Central memory CD8-positive, alpha-beta T cell (primary cell): ENCODE results near the gene MCM3AP.

ENCODE experiments used
- ATAC-seq: fragments of 150-1000 bp; cut with Tn5 transposase; replicated peaks from 2 replicates; pipeline ENCODE4 v1.10.0; 2022; ENCODE audit warnings: mild to moderate bottlenecking, moderate FRiP score, moderate number of reproducible peaks; ENCODE audit not compliant: poor library complexity, severe bottlenecking; ENCODE audit errors: extremely low read depth
- DNase-seq, 2 donors: peaks; one replicate each; pipeline ENCODE4 v3.0.0; 2021; ENCODE audit warnings: low spot score in 2 of 2
- H3K27ac Mint-ChIP-seq: one replicate; pipeline ENCODE4 v1.8.0; 2022; ENCODE audit warnings: low read depth, mild to moderate bottlenecking, moderate library complexity, mixed read lengths
- H3K27me3 Mint-ChIP-seq: one replicate; pipeline ENCODE4 v1.8.0; 2022; ENCODE audit warnings: mixed read lengths
- H3K36me3 Mint-ChIP-seq: one replicate; pipeline ENCODE4 v1.8.0; 2022; ENCODE audit warnings: mild to moderate bottlenecking, moderate library complexity, mixed read lengths; ENCODE audit not compliant: insufficient read depth
- H3K4me1 Mint-ChIP-seq: one replicate; pipeline ENCODE4 v1.8.0; 2022; ENCODE audit warnings: mixed read lengths
- H3K4me3 Mint-ChIP-seq: one replicate; pipeline ENCODE4 v1.8.0; 2022; ENCODE audit warnings: mild to moderate bottlenecking, moderate library complexity, mixed read lengths
- H3K9me3 Mint-ChIP-seq: one replicate; pipeline ENCODE4 v1.8.0; 2022; ENCODE audit warnings: mixed read lengths

The MCM3AP gene

GRCh38 chr21:46214478-46215340 lies 70.7 kb downstream of the MCM3AP start:
- Mint-ChIP-seq H3K27ac (no peak overlapping the region), H3K9me3 (no peaks in the 10 kb centered on the region), H3K4me3 (no peak overlapping the region), H3K27me3 (no peaks in the 10 kb centered on the region), H3K4me1 (no peaks in the 10 kb centered on the region), H3K36me3 (peaks cover 3% of the 10 kb centered on the region)
- no peak for ATAC-seq
- no peak for DNase-seq

GRCh38 chr21:46213620-46214286 lies 71.7 kb downstream of the MCM3AP start:
- Mint-ChIP-seq H3K27me3 (no peaks in the 10 kb centered on the region), H3K36me3 (peaks cover 2% of the 10 kb centered on the region), H3K4me3 (no peak overlapping the region), H3K27ac (no peak overlapping the region), H3K4me1 (no peaks in the 10 kb centered on the region), H3K9me3 (no peaks in the 10 kb centered on the region)
- ATAC-seq (no peak), DNase-seq (no peak)

GRCh38 chr21:46212721-46213484 lies 72.5 kb downstream of the MCM3AP start:
- no peaks in the 10 kb centered on the region for H3K9me3 Mint-ChIP-seq
- DNase-seq: no peak
- ATAC-seq: no peak
- no peak overlapping the region for H3K27ac Mint-ChIP-seq
- H3K27me3 Mint-ChIP-seq: no peaks in the 10 kb centered on the region
- no peaks in the 10 kb centered on the region for H3K4me1 Mint-ChIP-seq
- H3K4me3 Mint-ChIP-seq: no peak overlapping the region
- H3K36me3 Mint-ChIP-seq: peaks cover 2% of the 10 kb centered on the region

GRCh38 chr21:46211786-46212720 lies 73.4 kb downstream of the MCM3AP start:
- Mint-ChIP-seq H3K9me3 (no peaks in the 10 kb centered on the region), H3K4me3 (no peak overlapping the region), H3K27ac (no peak overlapping the region), H3K4me1 (no peaks in the 10 kb centered on the region), H3K27me3 (no peaks in the 10 kb centered on the region), H3K36me3 (peaks cover 2% of the 10 kb centered on the region)
- no peak for ATAC-seq
- no peak for DNase-seq

- ATAC-seq: no peak
- Mint-ChIP-seq H3K4me3 (no peak overlapping the region), H3K27me3 (no peaks in the 10 kb centered on the region), H3K36me3 (peaks cover 2% of the 10 kb centered on the region), H3K4me1 (no peaks in the 10 kb centered on the region), H3K27ac (no peak overlapping the region), H3K9me3 (no peaks in the 10 kb centered on the region)
- no peak for DNase-seq
Observed at GRCh38 chr21:46211376-46211775, 74.0 kb downstream of the MCM3AP start.

GRCh38 chr21:46210378-46211136 lies 74.9 kb downstream of the MCM3AP start:
- no peak for ATAC-seq
- no peaks in the 10 kb centered on the region for H3K9me3 Mint-ChIP-seq

GRCh38 chr21:46208761-46209721 lies 76.4 kb downstream of the MCM3AP start:
- no peak overlapping the region for H3K27ac Mint-ChIP-seq
- H3K9me3 Mint-ChIP-seq: no peaks in the 10 kb centered on the region
- no peaks in the 10 kb centered on the region for H3K4me1 Mint-ChIP-seq
- ATAC-seq: no peak
- H3K4me3 Mint-ChIP-seq: no peak overlapping the region
- no peaks in the 10 kb centered on the region for H3K27me3 Mint-ChIP-seq
- H3K36me3 Mint-ChIP-seq: peaks cover 6% of the 10 kb centered on the region
- DNase-seq: no peak

More at GRCh38 chr21:46210378-46211136, 74.9 kb downstream of the MCM3AP start:
- H3K4me3 Mint-ChIP-seq: no peak overlapping the region
- no peak for DNase-seq
- peaks cover 2% of the 10 kb centered on the region for H3K36me3 Mint-ChIP-seq
- no peaks in the 10 kb centered on the region for H3K27me3 Mint-ChIP-seq
- H3K4me1 Mint-ChIP-seq: no peaks in the 10 kb centered on the region
- H3K27ac Mint-ChIP-seq: no peak overlapping the region

GRCh38 chr21:46207920-46208591 lies 77.4 kb downstream of the MCM3AP start:
- DNase-seq (no peak), ATAC-seq (no peak)
- Mint-ChIP-seq H3K27me3 (no peaks in the 10 kb centered on the region), H3K4me1 (no peaks in the 10 kb centered on the region), H3K36me3 (peaks cover 12% of the 10 kb centered on the region), H3K27ac (no peak overlapping the region), H3K9me3 (no peaks in the 10 kb centered on the region), H3K4me3 (no peak overlapping the region)

- Mint-ChIP-seq H3K27me3 (no peaks in the 10 kb centered on the region), H3K4me3 (no peak overlapping the region), H3K9me3 (no peaks in the 10 kb centered on the region), H3K4me1 (no peaks in the 10 kb centered on the region), H3K27ac (no peak overlapping the region), H3K36me3 (peaks cover 16% of the 10 kb centered on the region)
- ATAC-seq (no peak), DNase-seq (no peak)
Observed at GRCh38 chr21:46207006-46207919, 78.1 kb downstream of the MCM3AP start.
